HG03175 (cell line): ENCODE measurements around the gene SCMH1.

Source experiments
- ATAC-seq: cut with Tn5 transposase; IDR thresholded peaks from one replicate; pipeline ENCODE4 v1.9.1; 2021; ENCODE audit warnings: mild to moderate bottlenecking, moderate library complexity; ENCODE audit not compliant: unreplicated experiment

The SCMH1 gene

GRCh38 chr1:41010345-41010744 lies 231.8 kb downstream of the SCMH1 start:
- ATAC-seq: no peak

- ATAC-seq: no peak
Observed at GRCh38 chr1:41009466-41009865, 232.6 kb downstream of the SCMH1 start.

- ATAC-seq: no peak
Observed at GRCh38 chr1:41006942-41007865, 234.9 kb downstream of the SCMH1 start.

- ATAC-seq: no peak
Observed at GRCh38 chr1:41005876-41006275, 236.2 kb downstream of the SCMH1 start.

DNA sequence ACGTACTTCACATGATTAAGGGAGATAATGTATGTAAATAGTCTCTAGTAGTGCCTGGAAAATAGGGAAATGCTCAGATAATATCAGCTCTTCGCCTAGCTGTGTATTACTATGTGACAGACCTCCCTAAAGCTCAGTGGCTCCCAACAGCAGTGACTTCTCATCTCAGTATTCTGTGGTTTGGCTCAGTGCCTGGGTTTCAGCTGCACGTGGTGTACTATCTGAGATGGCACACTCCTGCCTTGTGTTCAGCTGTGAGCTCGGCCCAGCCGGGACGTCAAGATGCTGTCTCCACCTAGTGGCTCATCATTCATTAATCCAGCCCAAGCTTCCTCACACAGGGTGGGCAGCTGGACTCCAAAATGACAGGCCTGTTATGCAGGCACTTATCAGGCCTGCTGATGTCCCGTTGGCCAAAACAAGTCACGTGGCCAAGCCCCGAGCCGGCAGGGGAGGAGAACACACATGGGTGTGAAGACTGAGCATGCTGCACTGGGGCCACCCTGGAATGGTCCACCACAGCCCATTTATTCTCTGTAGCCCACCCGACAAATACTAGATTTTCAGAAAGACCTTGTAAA lies 238.4 kb downstream of the SCMH1 start:
- peak; percentile 98 for ATAC-seq

DNA sequence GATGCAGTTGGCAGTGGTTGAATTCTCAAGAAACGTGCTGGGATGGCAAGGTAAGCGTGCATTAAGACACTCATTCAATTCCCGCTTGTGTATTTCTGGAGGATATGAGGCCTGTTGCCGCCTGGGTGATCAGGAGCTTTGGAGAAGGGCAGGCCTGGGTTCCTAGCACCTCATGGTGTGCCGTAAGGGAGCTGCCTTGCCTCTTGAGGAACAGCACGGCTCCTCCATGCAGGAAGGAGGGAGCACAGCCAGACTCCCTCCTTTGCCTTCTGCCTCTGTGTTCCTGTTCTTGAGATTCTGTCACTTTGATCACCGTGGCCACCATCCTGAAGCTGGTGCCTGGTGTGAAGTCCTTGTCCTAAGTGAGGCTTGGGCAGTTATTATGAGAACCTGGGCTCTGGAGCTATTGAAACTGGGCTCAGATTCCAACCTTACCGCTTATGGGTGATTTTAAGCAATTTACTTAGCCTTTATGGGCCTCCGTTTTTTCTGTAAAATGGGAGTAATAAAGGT lies 238.9 kb downstream of the SCMH1 start:
- ATAC-seq: peak; percentile 2

GRCh38 chr1:40998668-40999067 lies 243.4 kb downstream of the SCMH1 start:
- ATAC-seq: no peak

DNA sequence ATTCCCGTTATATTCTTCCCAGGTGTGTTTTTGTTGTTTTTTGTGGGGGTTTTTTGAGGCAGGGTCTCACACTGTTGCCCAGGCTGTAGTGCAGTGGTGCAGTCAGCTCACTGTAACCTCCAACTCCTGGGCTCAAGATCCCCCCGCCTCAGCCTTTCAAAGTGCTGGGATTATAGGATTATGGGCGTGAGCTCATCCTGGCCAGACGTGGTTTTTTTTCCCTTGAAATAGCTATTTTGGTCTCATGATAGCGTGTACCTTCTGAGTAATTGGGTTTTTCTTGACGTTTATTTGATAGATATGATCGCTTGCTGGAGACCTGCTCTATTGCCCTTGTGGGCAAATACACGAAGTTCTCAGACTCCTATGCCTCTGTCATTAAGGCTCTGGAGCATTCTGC lies 245.0 kb downstream of the SCMH1 start:
- ATAC-seq: no peak

DNA sequence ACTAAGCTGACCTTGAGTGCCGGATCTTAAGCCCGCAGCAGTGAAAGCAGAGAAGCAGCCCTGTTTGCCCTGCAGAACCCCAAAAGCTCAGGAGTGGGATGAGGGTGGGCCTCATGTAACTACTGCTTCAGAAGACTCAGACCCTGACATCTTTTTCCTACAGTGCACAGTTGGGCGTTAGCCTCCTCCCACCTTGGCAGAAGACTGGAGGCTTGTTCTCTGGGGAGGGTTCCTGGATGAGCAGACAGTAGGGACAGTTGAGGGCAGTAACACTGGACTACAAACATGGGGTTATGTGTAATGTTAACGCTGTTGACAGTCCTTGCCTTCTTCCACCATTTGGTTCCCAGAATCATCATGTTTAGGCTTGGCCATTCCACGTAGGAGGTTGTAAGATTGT lies 253.0 kb downstream of the SCMH1 start:
- no peak for ATAC-seq

GRCh38 chr1:40988280-40988679 lies 253.8 kb downstream of the SCMH1 start:
- no peak for ATAC-seq

DNA sequence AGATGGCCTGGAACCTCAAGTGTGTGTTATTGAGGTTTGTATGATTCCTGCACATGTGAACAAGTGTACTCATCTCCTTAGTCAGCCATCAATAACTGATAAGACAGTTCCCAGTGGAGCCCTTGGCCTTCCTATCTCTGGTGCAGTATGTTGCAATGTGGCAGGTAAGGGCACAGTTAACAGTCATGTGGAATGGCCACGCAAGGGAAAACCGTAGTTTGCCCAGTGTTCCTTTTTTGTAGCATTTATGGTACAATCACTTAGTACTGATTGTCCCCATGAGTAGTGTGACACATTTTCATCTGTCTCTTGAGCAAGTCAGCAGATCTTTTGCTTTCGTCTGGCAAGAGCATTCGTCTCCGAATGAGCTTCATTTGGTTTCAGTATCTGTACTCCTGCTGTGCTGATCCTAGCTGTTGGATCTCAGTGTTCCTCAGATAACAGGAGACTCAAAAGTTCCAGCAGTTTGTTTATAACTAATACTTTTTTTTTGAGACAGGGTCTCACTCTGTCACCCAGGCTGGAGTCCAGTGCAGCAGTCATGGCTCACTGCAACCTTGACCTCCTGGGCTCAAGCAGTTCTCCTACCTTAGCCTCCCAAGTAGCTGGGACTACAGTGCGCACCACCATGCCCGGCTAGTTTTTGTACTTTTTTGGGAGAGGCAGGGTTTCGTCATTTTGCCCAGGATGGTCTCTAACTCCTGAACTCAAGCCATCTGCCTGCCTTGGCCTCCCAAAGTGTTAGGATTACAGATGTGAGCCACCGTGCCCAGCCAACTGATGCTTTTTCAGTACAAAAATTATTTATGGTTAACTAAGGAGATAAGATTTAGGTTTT lies 254.4 kb downstream of the SCMH1 start:
- ATAC-seq: no peak

DNA sequence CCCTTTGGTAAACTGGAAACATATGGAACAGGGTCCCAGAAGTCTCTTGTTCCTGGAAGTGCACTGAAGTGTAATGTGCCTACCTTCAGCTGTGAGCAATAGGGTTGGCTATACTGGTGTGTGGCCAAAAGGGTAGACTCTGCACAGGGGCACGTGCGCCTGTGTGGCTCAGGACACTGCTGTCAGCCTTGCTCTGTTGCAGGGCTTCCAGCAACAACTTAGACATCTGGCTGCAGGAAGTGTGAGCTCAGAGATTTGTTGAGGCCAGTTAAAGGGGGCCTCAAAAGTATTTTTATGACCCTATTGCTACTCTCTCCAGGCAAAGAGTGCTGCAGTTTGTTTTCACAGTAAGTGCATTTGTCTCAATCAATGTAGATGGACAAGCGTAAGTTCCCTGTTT lies 255.2 kb downstream of the SCMH1 start:
- no peak for ATAC-seq

- no peak for ATAC-seq
Observed at GRCh38 chr1:40986328-40986783, 255.8 kb downstream of the SCMH1 start.

DNA sequence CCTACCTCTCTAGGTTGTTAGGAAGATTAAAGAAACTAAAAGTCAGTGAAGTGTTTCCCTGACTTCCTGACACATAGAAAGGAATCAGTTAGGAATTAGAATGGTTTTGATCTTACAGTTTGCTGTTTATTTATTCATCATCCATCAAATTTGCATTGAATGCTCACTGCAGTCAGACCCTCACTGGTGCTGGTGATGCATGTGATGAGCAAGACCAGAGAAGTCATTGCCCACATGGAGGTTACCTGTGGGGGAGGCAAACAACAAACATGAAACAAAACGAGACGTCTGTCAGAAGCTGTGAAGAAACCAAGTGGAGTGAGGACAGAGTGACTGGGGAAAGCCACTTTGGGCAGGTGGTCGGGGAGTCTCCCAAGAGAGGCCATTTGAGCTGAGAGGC lies 256.2 kb downstream of the SCMH1 start:
- ATAC-seq: no peak

GRCh38 chr1:40985161-40985560 lies 256.9 kb downstream of the SCMH1 start:
- ATAC-seq: no peak

- ATAC-seq: no peak
Observed at GRCh38 chr1:40984531-40984930, 257.6 kb downstream of the SCMH1 start.

DNA sequence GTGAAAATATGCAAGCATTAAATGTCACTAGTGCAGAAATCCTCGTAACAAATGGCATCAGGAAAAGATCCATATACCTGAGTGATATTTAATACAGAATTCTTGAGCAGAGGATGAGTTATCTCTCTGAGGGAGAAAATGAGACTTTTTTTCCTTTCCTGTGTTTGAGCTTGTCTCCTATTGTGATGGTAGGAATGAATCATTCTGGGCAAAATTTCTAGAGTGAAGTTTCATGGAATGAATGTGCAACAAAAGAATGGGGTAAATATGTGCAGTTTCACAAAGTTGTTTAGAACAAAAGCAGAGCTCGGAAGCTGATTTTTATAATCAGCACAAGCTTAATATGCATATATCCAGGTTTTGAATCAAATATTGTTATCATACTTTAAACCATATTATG lies 258.0 kb downstream of the SCMH1 start:
- no peak for ATAC-seq

- ATAC-seq: no peak
Observed at GRCh38 chr1:40983286-40983685, 258.8 kb downstream of the SCMH1 start.

GRCh38 chr1:40982721-40983120 lies 259.4 kb downstream of the SCMH1 start:
- no peak for ATAC-seq

- ATAC-seq: no peak
Observed at GRCh38 chr1:40981691-40982448, 260.2 kb downstream of the SCMH1 start.
